Fibroblast of skin of abdomen (primary cell): Measurements from ENCODE around the gene ERICH6B.
A peak's percentile ranks its signal among the peaks of the same experiment; 100 is the strongest.

Experiments
- DNase-seq: peaks from one replicate; pipeline ENCODE4 v3.0.0-alpha.2; 2013

The ERICH6B gene

GRCh38 chr13:45601680-45602079, 13.9 kb downstream of the ERICH6B start:
- no peak for DNase-seq

GRCh38 chr13:45598597-45598996, 16.9 kb downstream of the ERICH6B start:
- no peak for DNase-seq

GRCh38 chr13:45596800-45597475, 18.6 kb downstream of the ERICH6B start:
- no peak for DNase-seq

- DNase-seq, result no peak
Measured at GRCh38 chr13:45595965-45596364, 19.6 kb downstream of the ERICH6B start.

- DNase-seq, result no peak
Measured at GRCh38 chr13:45594764-45595163, 20.8 kb downstream of the ERICH6B start.

- DNase-seq, result no peak
Measured at GRCh38 chr13:45594227-45594626, 21.3 kb downstream of the ERICH6B start.

- no peak for DNase-seq
Measured at GRCh38 chr13:45592758-45593157, 22.8 kb downstream of the ERICH6B start.

GRCh38 chr13:45590066-45590465, 25.5 kb downstream of the ERICH6B start:
- DNase-seq, result no peak

GRCh38 chr13:45587897-45588296, 27.6 kb downstream of the ERICH6B start:
- no peak for DNase-seq

GRCh38 chr13:45584816-45585215, 30.7 kb downstream of the ERICH6B start:
- DNase-seq, result peak; percentile 3

- DNase-seq, result no peak
Measured at GRCh38 chr13:45582408-45583076, 33.0 kb downstream of the ERICH6B start.

- no peak for DNase-seq
Measured at GRCh38 chr13:45576466-45576865, 39.1 kb downstream of the ERICH6B start.

- no peak for DNase-seq
Measured at GRCh38 chr13:45575830-45576180, 39.7 kb downstream of the ERICH6B start.

GRCh38 chr13:45575146-45575829, 40.3 kb downstream of the ERICH6B start:
- DNase-seq, result no peak

GRCh38 chr13:45565331-45565730, 50.2 kb downstream of the ERICH6B start:
- DNase-seq, result no peak

- peak; percentile 52 for DNase-seq
Measured at GRCh38 chr13:45564133-45564776, 51.3 kb downstream of the ERICH6B start.

- no peak for DNase-seq
Measured at GRCh38 chr13:45554604-45555109, 60.9 kb downstream of the ERICH6B start.

GRCh38 chr13:45548281-45548680, 67.3 kb downstream of the ERICH6B start:
- DNase-seq, result no peak

- DNase-seq, result no peak
Measured at GRCh38 chr13:45546410-45546765, 69.2 kb downstream of the ERICH6B start.

- no peak for DNase-seq
Measured at GRCh38 chr13:45545686-45546409, 69.7 kb downstream of the ERICH6B start.

GRCh38 chr13:45544520-45544919, 71.0 kb downstream of the ERICH6B start:
- no peak for DNase-seq

GRCh38 chr13:45542878-45543277, 72.7 kb downstream of the ERICH6B start:
- DNase-seq, result no peak

GRCh38 chr13:45542391-45542790, 73.1 kb downstream of the ERICH6B start:
- DNase-seq, result no peak
